IPS-20b (cell line): ENCODE measurements around the gene SLC8A2.
A peak's percentile ranks its signal among the peaks of the same experiment; 100 is the strongest.
"Not testable (repeated sequence)": the region's sequence is repeated elsewhere in the genome, so short reads cannot be mapped to it uniquely, and the experiment has no call there.

Experiments
- H3K27ac ChIP-seq: one replicate; pipeline ENCODE4 v1.5.1; 2013; ENCODE audit warnings: low read length
- H3K27me3 ChIP-seq: 2 replicates; pipeline ENCODE4 v1.6.1; 2013; ENCODE audit warnings: mild to moderate bottlenecking, low read length, inconsistent platforms; ENCODE audit not compliant: insufficient read depth
- H3K36me3 ChIP-seq: 2 replicates; pipeline ENCODE4 v1.6.1; 2013; ENCODE audit warnings: low read depth, mild to moderate bottlenecking, inconsistent platforms, low read length, moderate library complexity; ENCODE audit not compliant: insufficient read depth
- H3K4me1 ChIP-seq: 2 replicates; pipeline ENCODE4 v1.6.1; 2013; ENCODE audit warnings: mild to moderate bottlenecking, control low read depth, inconsistent platforms, low read length, moderate library complexity; ENCODE audit not compliant: insufficient read depth
- H3K4me3 ChIP-seq: 2 replicates; pipeline ENCODE4 v1.5.1; 2013; ENCODE audit warnings: mild to moderate bottlenecking, low read length, inconsistent platforms
- H3K9ac ChIP-seq: 2 replicates; pipeline ENCODE4 v1.6.1; 2013; ENCODE audit warnings: low read depth, mild to moderate bottlenecking, inconsistent platforms, low read length, moderate library complexity
- H3K9me3 ChIP-seq: 2 replicates; pipeline ENCODE4 v1.6.1; 2013; ENCODE audit warnings: mild to moderate bottlenecking, low read depth, low read length, inconsistent platforms; ENCODE audit not compliant: insufficient read depth

Gene SLC8A2

DNA sequence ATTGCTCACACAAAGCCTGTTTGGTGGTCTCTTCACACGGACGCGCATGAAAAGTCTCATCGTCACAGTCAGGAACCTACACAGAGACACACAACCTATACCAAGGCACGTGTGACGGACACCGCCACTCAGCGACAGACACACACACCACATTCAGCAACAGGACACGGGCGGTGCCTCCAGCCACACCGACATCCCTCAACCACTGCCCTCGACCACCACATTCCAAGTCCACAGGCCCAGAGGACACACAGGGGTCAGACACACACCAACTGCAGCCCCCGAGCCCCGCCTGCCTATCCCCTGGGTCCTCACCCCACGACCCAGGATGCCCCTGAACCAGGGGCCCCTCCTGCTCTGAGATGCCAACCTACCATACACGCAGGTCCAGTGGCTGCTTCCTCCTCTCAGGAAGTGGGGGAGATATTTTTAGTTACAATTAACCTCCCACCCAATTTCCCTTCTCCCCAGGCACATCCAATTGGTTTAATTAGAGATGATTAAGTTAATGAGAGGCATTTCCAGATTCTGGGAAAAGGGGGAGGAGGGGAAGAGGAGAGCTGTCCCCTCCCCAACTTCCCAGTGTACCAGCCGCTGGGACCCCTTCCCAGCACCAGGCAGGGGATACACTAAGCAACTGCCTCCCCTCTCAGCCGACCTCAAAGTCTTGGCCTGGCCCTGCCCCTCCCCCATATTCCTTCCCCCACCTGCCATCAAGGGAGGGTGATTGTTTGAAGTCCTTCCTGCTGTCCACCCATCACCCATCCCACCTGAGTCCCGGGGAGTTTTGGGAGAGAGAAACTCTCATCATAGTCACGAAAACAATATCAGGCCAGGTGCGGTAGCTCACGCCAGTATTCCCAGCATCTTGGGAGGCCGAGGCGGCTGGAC lies 72.7 kb downstream of the SLC8A2 start:
- H3K27ac ChIP-seq = no peak overlapping the region
- no peaks in the 10 kb centered on the region for H3K9me3 ChIP-seq
- no peaks in the 10 kb centered on the region for H3K27me3 ChIP-seq
- no peaks in the 10 kb centered on the region for H3K36me3 ChIP-seq
- no peak overlapping the region for H3K4me3 ChIP-seq
- H3K4me1 ChIP-seq = peaks cover 6% of the 10 kb centered on the region; the same call in 1 of the 2 replicates
- H3K9ac ChIP-seq = peak overlapping the region; percentile 58; the same call in 1 of the 2 replicates

DNA sequence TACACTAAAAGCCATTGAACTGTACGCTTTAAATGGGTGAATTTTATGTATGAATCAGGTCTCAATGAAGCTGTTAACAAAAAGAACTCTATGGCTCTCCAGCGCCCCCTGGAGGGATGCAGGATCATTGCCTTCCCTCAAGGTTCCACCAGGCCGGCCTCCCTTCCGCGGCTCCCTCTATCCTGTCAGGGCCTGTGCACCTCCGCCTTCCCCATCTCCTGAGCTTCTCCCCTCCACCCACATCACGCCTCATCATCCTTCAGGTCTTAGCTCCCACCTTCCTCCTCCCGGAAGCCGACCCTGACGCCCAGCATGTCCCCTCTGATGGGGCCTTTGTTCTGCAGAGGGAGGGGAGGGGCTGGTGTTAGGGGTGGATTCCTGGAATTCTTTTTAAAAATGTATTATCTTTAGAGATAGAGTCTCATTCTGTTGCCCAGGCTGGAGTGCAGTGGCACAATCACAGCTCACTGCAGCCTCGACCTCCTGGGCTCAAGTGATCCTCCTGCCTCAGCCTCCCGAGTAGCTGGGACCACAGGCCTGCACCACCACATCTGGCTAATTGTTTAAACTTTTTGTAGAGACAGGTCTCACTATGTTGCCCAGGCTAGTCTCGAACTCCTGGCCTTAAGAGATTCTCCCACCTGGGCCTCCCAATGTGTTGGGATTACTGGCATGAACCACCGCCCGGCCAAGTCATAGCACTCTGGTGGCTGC lies 80.0 kb downstream of the SLC8A2 start:
- H3K4me3 ChIP-seq = no peak overlapping the region

DNA sequence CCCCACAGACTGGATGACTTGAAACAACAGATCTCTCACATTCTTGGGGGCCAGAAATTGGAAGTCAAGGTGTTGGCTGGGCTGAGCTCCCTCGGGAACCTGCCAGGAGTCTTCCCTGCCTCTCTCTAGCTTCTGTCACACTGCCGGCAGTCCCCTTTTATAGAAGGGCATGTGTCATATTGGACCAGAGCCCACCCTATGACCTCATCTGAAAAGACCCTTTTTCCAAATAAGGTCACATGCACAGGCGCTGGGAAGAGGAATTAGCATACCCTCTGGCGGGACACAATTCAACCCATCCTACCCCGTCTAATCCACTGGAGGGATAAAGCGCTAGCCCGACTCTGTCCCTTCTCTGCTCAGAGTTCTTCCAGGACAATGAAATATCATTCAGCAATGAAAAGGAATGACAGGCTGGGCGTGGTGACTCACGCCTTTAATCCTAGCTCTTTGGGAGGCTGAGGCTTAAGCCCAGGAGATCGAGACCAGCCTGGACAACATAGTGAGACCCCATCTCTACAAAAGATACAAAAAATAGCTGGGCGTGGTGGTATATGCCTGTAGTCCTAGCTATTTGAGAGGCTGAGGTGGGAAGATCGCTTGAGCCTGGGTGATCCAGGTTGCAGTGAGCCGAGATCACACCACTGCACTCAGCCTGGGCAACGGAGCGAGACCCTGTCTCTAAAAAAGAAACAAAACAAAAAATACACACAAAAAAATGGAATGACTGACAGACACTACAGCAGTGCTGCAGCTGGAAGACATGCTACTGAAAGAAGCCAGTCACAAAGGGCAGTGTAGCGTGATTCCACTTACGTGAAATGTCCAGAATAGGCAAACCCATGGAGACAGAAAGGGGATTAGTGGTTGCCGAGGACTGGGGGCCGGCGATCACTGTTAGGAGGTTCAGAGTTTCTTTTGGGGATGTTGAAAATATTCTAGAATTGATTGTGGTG lies 80.9 kb downstream of the SLC8A2 start:
- Histone ChIP-seq H3K27me3 (no peaks in the 10 kb centered on the region), H3K9ac (no peak overlapping the region), H3K36me3 (no peaks in the 10 kb centered on the region), H3K4me1 (no peaks in the 10 kb centered on the region), H3K27ac (no peak overlapping the region), H3K4me3 (no peak overlapping the region), H3K9me3 (no peaks in the 10 kb centered on the region)

More for the DNA sequence above, 80.0 kb downstream of the SLC8A2 start:
- peak overlapping the region; percentile 20; the same call in 1 of the 2 replicates for H3K9ac ChIP-seq
- H3K4me1 ChIP-seq = no peaks in the 10 kb centered on the region
- no peaks in the 10 kb centered on the region for H3K27me3 ChIP-seq
- H3K27ac ChIP-seq = no peak overlapping the region
- H3K36me3 ChIP-seq = no peaks in the 10 kb centered on the region
- no peaks in the 10 kb centered on the region for H3K9me3 ChIP-seq

DNA sequence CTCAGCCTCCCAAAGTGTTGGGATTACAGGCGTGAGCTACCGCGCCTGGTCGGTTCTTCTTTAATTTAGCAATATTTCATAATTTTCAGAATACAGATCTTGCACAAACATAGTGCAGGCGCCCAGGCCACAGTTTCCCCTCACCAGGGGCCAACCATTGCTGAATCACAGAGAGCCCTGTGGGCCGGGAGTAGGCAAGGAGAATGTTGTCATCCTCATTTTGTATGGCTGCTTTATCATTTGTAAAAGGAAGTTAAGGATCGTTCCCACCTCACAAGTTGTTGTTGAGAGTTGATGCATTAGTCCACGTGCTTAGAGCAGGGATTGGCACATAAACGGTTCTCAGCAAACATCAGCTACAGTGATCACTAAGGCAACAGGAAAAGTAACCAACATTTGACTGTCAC lies 82.5 kb downstream of the SLC8A2 start:
- no peaks in the 10 kb centered on the region for H3K36me3 ChIP-seq
- H3K27ac ChIP-seq = no peak overlapping the region
- H3K4me1 ChIP-seq = no peaks in the 10 kb centered on the region
- H3K9ac ChIP-seq = no peak overlapping the region
- no peak overlapping the region for H3K4me3 ChIP-seq
- no peaks in the 10 kb centered on the region for H3K27me3 ChIP-seq
- no peaks in the 10 kb centered on the region for H3K9me3 ChIP-seq

DNA sequence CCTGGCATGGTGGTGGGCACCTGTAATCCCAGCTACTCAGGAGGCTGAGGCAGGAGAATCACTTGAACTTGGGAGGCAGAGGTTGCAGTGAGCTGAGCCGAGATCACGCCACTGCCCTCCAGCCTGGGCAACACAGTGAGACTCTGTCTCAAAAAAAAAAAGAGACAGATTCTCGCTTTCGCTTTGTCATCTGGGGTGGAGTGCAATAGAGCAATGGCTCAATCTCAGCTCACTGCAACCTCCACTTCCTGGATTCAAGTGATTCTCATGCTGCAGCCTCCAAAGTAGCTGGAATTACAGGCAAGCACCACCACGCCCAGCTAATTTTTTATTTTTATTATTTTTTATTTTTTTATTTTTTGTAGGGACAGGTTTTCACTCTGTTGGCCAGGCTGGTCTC lies 83.0 kb downstream of the SLC8A2 start:
- not testable (repeated sequence) for H3K9me3 ChIP-seq, H3K27ac ChIP-seq, H3K27me3 ChIP-seq, H3K9ac ChIP-seq, H3K36me3 ChIP-seq, H3K4me3 ChIP-seq, H3K4me1 ChIP-seq

DNA sequence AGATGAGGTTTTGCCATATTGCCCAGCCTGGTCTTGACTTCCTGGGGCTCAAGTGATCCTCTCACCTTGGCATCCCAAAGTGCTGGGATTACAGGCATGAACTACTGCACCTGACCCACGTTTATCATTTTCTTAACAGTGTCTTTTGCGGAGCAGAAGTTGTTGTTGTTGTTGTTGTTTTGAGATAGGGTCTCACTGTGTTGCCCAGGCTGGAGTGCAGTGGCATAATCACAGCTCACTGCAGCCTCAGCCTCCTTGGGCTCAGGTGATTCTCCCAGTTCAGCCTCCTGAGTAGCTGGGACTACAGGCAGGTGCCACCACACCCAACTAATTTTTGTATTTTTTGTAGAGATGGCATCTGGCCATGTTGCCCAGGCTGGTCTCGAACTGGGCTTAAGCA lies 84.1 kb downstream of the SLC8A2 start:
- not testable (repeated sequence) for H3K4me1 ChIP-seq, H3K9ac ChIP-seq, H3K27ac ChIP-seq, H3K4me3 ChIP-seq, H3K27me3 ChIP-seq, H3K36me3 ChIP-seq, H3K9me3 ChIP-seq

DNA sequence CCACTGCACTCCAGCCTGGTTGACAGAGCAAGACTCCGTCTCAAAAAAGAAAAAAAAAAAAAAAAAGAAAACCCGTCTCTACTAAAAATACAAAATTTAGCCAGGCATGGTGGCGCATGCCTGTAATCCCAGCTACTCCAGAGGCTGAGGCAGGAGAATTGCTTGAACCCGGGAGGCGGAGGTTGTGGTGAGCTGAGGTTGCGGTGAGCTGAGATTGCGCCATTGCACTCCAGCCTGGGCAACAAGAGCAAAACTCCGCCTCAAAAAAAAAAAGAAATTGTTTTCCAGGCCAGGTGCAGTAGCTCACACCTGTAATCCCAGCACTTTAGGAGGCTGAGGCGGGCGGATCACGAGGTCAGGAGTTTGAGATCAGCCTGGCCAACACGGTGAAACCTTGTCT lies 85.1 kb downstream of the SLC8A2 start:
- not testable (repeated sequence) for H3K36me3 ChIP-seq, H3K4me1 ChIP-seq, H3K4me3 ChIP-seq, H3K9ac ChIP-seq, H3K27ac ChIP-seq, H3K9me3 ChIP-seq, H3K27me3 ChIP-seq

DNA sequence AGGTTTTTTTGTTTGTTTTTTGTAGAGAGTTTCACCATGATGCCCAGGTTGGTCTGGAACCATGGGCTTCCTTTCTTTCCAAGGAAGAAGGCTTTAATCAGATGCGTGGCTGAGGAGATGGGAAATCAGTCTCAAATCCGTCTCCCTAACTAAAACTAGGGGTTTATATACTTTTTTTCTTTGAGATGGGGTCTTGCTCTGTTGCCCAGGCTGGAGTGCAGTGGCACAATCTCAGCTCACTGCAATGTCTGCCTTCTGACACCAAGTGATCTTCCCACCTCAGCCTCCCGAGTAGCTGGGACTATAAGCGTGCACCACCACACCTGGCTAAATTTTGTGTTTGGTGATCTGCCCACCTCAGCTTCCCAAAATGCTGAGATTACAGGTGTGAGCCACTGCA lies 87.2 kb downstream of the SLC8A2 start:
- peaks cover 29% of the 10 kb centered on the region for H3K36me3 ChIP-seq
- H3K27ac ChIP-seq, H3K4me1 ChIP-seq, H3K27me3 ChIP-seq, H3K9ac ChIP-seq, H3K4me3 ChIP-seq, H3K9me3 ChIP-seq: not testable (repeated sequence)

DNA sequence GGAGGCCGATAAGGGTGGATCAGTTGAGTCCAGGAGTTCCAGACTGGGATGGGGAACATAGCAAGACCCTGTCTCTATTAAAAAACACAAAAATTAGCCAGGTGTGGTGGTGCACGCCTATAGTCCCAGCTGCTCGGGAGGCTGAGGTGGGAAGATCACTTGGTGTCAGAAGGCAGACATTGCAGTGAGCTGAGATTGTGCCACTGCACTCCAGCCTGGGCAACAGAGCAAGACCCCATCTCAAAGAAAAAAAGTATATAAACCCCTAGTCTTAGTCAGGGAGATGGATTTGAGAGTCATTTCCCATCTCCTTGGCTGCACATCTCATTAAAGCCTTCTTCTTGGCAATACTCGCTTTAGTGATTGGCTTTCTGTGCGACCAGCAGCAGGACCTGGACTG lies 87.8 kb downstream of the SLC8A2 start:
- H3K36me3 ChIP-seq = peaks cover 34% of the 10 kb centered on the region
- H3K9me3 ChIP-seq, H3K4me3 ChIP-seq, H3K4me1 ChIP-seq, H3K27ac ChIP-seq, H3K27me3 ChIP-seq, H3K9ac ChIP-seq: not testable (repeated sequence)

DNA sequence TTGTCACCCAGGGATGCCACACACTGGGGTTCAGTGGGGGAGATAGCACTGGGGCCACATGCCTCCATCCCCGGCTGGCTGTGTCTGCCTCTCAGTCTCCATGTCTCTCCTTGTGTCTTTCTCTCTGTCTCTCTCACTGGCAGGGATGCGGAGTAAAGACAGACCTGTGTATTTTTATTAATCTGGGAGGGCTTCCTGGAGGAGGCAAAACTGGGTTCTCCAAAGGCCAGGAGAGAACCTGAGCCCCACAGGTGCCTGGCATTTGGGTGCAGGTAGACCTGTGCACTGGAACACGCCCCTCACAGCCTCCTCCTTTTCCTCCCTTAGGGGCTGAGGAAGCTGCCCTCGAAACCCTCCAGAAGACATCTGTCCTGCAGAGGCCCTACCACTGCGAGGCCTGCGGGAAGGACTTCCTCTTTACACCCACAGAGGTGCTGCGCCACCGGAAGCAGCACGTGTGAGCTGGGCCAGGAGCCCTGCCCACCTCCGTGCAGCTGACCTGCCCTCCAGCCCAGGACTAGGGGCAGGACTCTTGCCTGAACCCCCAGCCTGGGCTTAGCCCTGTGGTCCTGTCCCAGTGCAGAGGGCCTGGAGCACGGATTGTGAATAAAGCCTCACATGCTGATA lies 89.9 kb downstream of the SLC8A2 start:
- Histone ChIP-seq H3K9me3 (no peaks in the 10 kb centered on the region), H3K36me3 (peaks cover 54% of the 10 kb centered on the region), H3K4me1 (no peaks in the 10 kb centered on the region), H3K9ac (no peak overlapping the region), H3K27ac (no peak overlapping the region), H3K27me3 (no peaks in the 10 kb centered on the region), H3K4me3 (no peak overlapping the region)

DNA sequence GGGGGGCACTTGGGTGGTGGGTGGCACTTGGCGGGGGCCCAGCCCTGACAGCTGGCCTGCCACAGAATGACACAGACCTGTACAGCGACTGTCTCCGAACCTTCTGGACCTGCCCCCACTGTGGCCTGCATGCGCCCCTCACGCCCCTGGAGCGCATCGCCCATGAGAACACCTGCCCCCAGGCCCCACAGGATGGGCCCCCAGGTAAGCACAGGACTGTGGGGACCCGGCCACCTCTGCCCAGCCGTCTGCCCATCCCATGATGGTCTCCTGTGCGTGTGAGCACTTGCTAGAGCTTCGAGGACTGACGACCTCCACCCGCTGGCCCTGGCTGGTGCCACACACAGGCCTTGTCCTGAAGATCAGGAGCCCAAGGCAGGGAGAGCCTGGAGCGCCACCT lies 90.6 kb downstream of the SLC8A2 start:
- Histone ChIP-seq H3K9me3 (no peaks in the 10 kb centered on the region), H3K36me3 (peaks cover 60% of the 10 kb centered on the region), H3K9ac (no peak overlapping the region), H3K27ac (no peak overlapping the region), H3K4me1 (no peaks in the 10 kb centered on the region), H3K4me3 (no peak overlapping the region), H3K27me3 (no peaks in the 10 kb centered on the region)
